ENCODE results near the gene KRT80.

The KRT80 gene

GRCh38 chr12:52210186-52210924 is 18.5 kb upstream of the KRT80 start:
- no peak for DNase-seq

GRCh38 chr12:52209321-52209720 is 17.5 kb upstream of the KRT80 start:
- DNase-seq, result no peak

GRCh38 chr12:52208424-52209165 is 16.8 kb upstream of the KRT80 start:
- DNase-seq, result no peak

GRCh38 chr12:52207895-52208294 is 16.1 kb upstream of the KRT80 start:
- no peak for DNase-seq

GRCh38 chr12:52207106-52207505 is 15.3 kb upstream of the KRT80 start:
- no peak for DNase-seq

- no peak for DNase-seq
Observed at GRCh38 chr12:52206304-52207040, 14.7 kb upstream of the KRT80 start.

GRCh38 chr12:52205612-52206303 is 13.9 kb upstream of the KRT80 start:
- no peak for DNase-seq

- no peak for DNase-seq
Observed at GRCh38 chr12:52204931-52205505, 13.2 kb upstream of the KRT80 start.

GRCh38 chr12:52204095-52204930 is 12.5 kb upstream of the KRT80 start:
- no peak for DNase-seq

GRCh38 chr12:52203079-52203921 is 11.5 kb upstream of the KRT80 start:
- peak; percentile 79 for DNase-seq

- no peak for DNase-seq
Observed at GRCh38 chr12:52202361-52203078, 10.7 kb upstream of the KRT80 start.

GRCh38 chr12:52201451-52201839 is 9.6 kb upstream of the KRT80 start:
- DNase-seq, result no peak

- DNase-seq, result no peak
Observed at GRCh38 chr12:52200781-52201450, 9.1 kb upstream of the KRT80 start.

GRCh38 chr12:52200086-52200780 is 8.4 kb upstream of the KRT80 start:
- no peak for DNase-seq

- no peak for DNase-seq
Observed at GRCh38 chr12:52199294-52199919, 7.6 kb upstream of the KRT80 start.

GRCh38 chr12:52198454-52199215 is 6.8 kb upstream of the KRT80 start:
- peak; percentile 19 for DNase-seq

- peak; percentile 93 for DNase-seq
Observed at GRCh38 chr12:52197371-52198231, 5.8 kb upstream of the KRT80 start.

Measured in SIG-M5 (cell line).